HepG2 (cell line): ENCODE measurements around the gene CIB2. TPM values are rescaled to one million over a fixed set of nuclear protein-coding genes. Genes with fewer than 3 reads are reported as not detected.

ENCODE experiments used
- ATAC-seq: fragments of 200-7000 bp; cut with Tn5 transposase; 3 replicates; pipeline ENCODE4 v1.9.1; 2020; ENCODE audit warnings: mild to moderate bottlenecking, moderate library complexity
- BruUV-seq: library from RNA; stranded (reverse); fragments of 400-500 nt; replicated peaks from 2 replicates; lab custom pipeline; 2021; lab: Mats Ljungman, UMichigan
- CTCF ChIA-PET: fragments of 300-600 bp; formaldehyde crosslinking; extraction: SDS; loops from one replicate; lab custom pipeline; 2021; ENCODE audit warnings: low total read pairs, inconsistent platforms, low intra/inter-chr PET ratio; lab: Yijun Ruan, JAX
- POLR2A ChIA-PET: fragments of 350-600 bp; sonication (Branson Sonifier 250); formaldehyde crosslinking; loops from one replicate; lab custom pipeline; 2020; ENCODE audit warnings: antibody characterized with exemption, inconsistent platforms; lab: Yijun Ruan, JAX
- DNase-seq: peaks from one replicate; pipeline ENCODE4 v3.0.0-alpha.2; 2015; ENCODE audit warnings: low spot score
- FAIRE-seq: peaks from 3 replicates; lab custom pipeline; 2011; peaks lifted over from hg19 to GRCh38; lab: Jason Lieb, UNC
- H2AFZ ChIP-seq: one replicate; pipeline ENCODE4 v1.6.1; 2011; ENCODE audit warnings: low read length, inconsistent platforms
- H3K27ac ChIP-seq: fragments of 300-600 bp; 3 replicates; pipeline ENCODE4 v1.8.0; 2011; ENCODE audit warnings: mixed run types, mild to moderate bottlenecking, mixed read lengths, low read length, inconsistent platforms; ENCODE audit not compliant: insufficient read depth; ENCODE audit errors: extremely low read length
- H3K27me3 ChIP-seq, 2 experiments: fragments of 200-600 bp in 1 of 2; 2 replicates in 1 of 2; 3 replicates in 1 of 2; pipeline versions ENCODE4 v1.6.0 to v1.8.0; 2011; ENCODE audit warnings: low read length in 2 of 2, mild to moderate bottlenecking in 2 of 2, moderate library complexity in 2 of 2, inconsistent platforms in 1 of 2; ENCODE audit not compliant: insufficient read depth in 2 of 2, control insufficient read depth in 1 of 2
- H3K36me3 ChIP-seq, 2 experiments: fragments of 200-600 bp in 1 of 2; replicated peaks in 1 of 2; 2 replicates in 1 of 2; 3 replicates in 1 of 2; pipeline versions ENCODE4 v1.5.1 to v1.8.0; 2011; ENCODE audit warnings: low read length in 2 of 2, inconsistent platforms in 1 of 2; ENCODE audit not compliant: insufficient read depth in 2 of 2, control insufficient read depth in 1 of 2
- H3K4me1 ChIP-seq: 2 replicates; pipeline ENCODE4 v1.5.1; 2012; ENCODE audit warnings: low read length, inconsistent platforms; ENCODE audit not compliant: insufficient read depth
- H3K4me2 ChIP-seq: 2 replicates; pipeline ENCODE4 v1.6.0; 2011; ENCODE audit warnings: low read depth, low read length, inconsistent platforms
- H3K4me3 ChIP-seq, 3 experiments: fragments of 200-600 bp in 1 of 3; sonication (generic), shearing (Covaris generic) in 1 of 3; replicated peaks in 1 of 3; 2 replicates each; pipeline ENCODE4 v1.5.1; 2011 to 2016; ENCODE audit warnings: low read length in 3 of 3, inconsistent platforms in 2 of 3, low read depth in 2 of 3, mild to moderate bottlenecking in 2 of 3, control low read depth in 1 of 3, mixed read lengths in 1 of 3; ENCODE audit not compliant: insufficient read depth in 1 of 3
- H3K79me2 ChIP-seq: one replicate; pipeline ENCODE4 v1.6.1; 2011; ENCODE audit warnings: low read length, inconsistent platforms; ENCODE audit not compliant: insufficient read depth
- H3K9ac ChIP-seq: 2 replicates; pipeline ENCODE4 v1.6.0; 2011; ENCODE audit warnings: mild to moderate bottlenecking, low read depth, low read length, inconsistent platforms; ENCODE audit not compliant: insufficient read depth
- H3K9me3 ChIP-seq: 2 replicates; pipeline ENCODE4 v1.5.1; 2012; ENCODE audit warnings: mild to moderate bottlenecking, low read length
- H4K20me1 ChIP-seq: 2 replicates; pipeline ENCODE4 v1.6.0; 2011; ENCODE audit warnings: inconsistent platforms, mild to moderate bottlenecking, low read length, moderate library complexity; ENCODE audit not compliant: insufficient read depth
- HNF1B ChIP-seq: sonication (generic); formaldehyde crosslinking; IDR thresholded peaks from 2 replicates; pipeline ENCODE4 v1.5.1; 2020; ENCODE audit warnings: mild to moderate bottlenecking, moderate library complexity, missing genetic modification reagents
- MAF1 ChIP-seq: sonication (generic); formaldehyde crosslinking; IDR thresholded peaks from 2 replicates; pipeline ENCODE4 v1.5.0; 2020; ENCODE audit warnings: missing genetic modification reagents, borderline replicate concordance
- MLXIP ChIP-seq: sonication (generic); formaldehyde crosslinking; IDR thresholded peaks from 2 replicates; pipeline ENCODE4 v1.9.0; 2021; ENCODE audit warnings: missing genetic modification reagents, borderline replicate concordance
- POGZ ChIP-seq: sonication (generic); formaldehyde crosslinking; IDR thresholded peaks from 2 replicates; pipeline ENCODE4 v1.4.0; 2020; ENCODE audit warnings: mild to moderate bottlenecking, missing genetic modification reagents
- RAD21 ChIP-seq: fragments of 450-650 bp; formaldehyde crosslinking; IDR thresholded peaks from 2 replicates; pipeline ENCODE4 v1.5.0; 2020; ENCODE audit warnings: mild to moderate bottlenecking
- SIN3B ChIP-seq: fragments of 150-350 bp; IDR thresholded peaks from 2 replicates; pipeline ENCODE4 v1.6.1; 2014; ENCODE audit warnings: low read length
- ZBTB39 ChIP-seq: sonication (generic); formaldehyde crosslinking; IDR thresholded peaks from 2 replicates; pipeline ENCODE4 v1.5.0; 2020; ENCODE audit warnings: missing genetic modification reagents
- ZFP82 ChIP-seq: sonication (generic); formaldehyde crosslinking; IDR thresholded peaks from 2 replicates; pipeline ENCODE4 v1.5.1; 2020; ENCODE audit warnings: mild to moderate bottlenecking, missing genetic modification reagents, borderline replicate concordance
- ZNF501 ChIP-seq: sonication (generic); formaldehyde crosslinking; IDR thresholded peaks from 2 replicates; pipeline ENCODE4 v1.5.1; 2020; ENCODE audit warnings: mild to moderate bottlenecking, moderate library complexity, missing genetic modification reagents
- ZNF670 ChIP-seq: sonication (generic); formaldehyde crosslinking; IDR thresholded peaks from 2 replicates; pipeline ENCODE4 v1.8.0; 2022; ENCODE audit warnings: mild to moderate bottlenecking, missing genetic modification reagents, borderline replicate concordance
- ZSCAN25 ChIP-seq: sonication (generic); formaldehyde crosslinking; IDR thresholded peaks from 2 replicates; pipeline ENCODE4 v1.8.0; 2022; ENCODE audit warnings: mild to moderate bottlenecking, missing genetic modification reagents
- WGBS: methylation state at CpG from one replicate; pipeline ENCODE4 v1.1.6; 2017; ENCODE audit warnings: low lambda C conversion rate; 5-methylcytosine and 5-hydroxymethylcytosine counted together
- in situ Hi-C: cut with HindIII; loops from 2 replicates; pipeline ENCODE4 v1.10.0; 2017; ENCODE audit warnings: low pct_unique_long_range_greater_than_20kb; ENCODE audit not compliant: extremely low pct_ligation_motif_present
- intact Hi-C: fragments of 100-400 bp; cut with micrococcal nuclease; formaldehyde crosslinking; loops from one replicate; pipeline ENCODE4 v1.10.0; 2022; ENCODE audit not compliant: unreplicated experiment
- polyA plus RNA-seq, 8 experiments: library from polyadenylated mRNA; depleted of rRNA in 3 of 8; stranded (reverse) in 7 of 8; unstranded in 1 of 8; fragments of >200 nt; fragmentation: Illumina TruSeq in 4 of 8; extraction: Trizol in 4 of 8; gene quantifications; 2 replicates each; pipeline versions ENCODE4 v1.2.1 to v1.2.3, GENCODE V29; 2011 to 2016; ENCODE audit warnings: low read depth in 4 of 8, missing spikeins in 1 of 8, mixed read lengths in 1 of 8; ENCODE audit not compliant: insufficient read depth in 1 of 8
- total RNA-seq, 5 experiments: library from RNA; depleted of rRNA; stranded (reverse); fragments of >200 nt; fragmentation: Illumina TruSeq; extraction: Trizol; gene quantifications; 2 replicates each; pipeline ENCODE4 v1.2.3, GENCODE V29; 2016; ENCODE audit warnings: low read depth in 1 of 5
- TF ChIP-seq, protein P1 (sequence below): IDR thresholded peaks from 2 replicates; pipeline ENCODE4 v1.6.1; 2016; ENCODE audit warnings: missing biosample characterization, missing genetic modification reagents, low read depth

CIB2 gene
- total and polyA plus RNA-seq, 2 of the 13 experiments (the other 11 are each of a cell fraction or from before 2014, with no cell fraction given) = 1.4 to 1.5 TPM

DNA sequence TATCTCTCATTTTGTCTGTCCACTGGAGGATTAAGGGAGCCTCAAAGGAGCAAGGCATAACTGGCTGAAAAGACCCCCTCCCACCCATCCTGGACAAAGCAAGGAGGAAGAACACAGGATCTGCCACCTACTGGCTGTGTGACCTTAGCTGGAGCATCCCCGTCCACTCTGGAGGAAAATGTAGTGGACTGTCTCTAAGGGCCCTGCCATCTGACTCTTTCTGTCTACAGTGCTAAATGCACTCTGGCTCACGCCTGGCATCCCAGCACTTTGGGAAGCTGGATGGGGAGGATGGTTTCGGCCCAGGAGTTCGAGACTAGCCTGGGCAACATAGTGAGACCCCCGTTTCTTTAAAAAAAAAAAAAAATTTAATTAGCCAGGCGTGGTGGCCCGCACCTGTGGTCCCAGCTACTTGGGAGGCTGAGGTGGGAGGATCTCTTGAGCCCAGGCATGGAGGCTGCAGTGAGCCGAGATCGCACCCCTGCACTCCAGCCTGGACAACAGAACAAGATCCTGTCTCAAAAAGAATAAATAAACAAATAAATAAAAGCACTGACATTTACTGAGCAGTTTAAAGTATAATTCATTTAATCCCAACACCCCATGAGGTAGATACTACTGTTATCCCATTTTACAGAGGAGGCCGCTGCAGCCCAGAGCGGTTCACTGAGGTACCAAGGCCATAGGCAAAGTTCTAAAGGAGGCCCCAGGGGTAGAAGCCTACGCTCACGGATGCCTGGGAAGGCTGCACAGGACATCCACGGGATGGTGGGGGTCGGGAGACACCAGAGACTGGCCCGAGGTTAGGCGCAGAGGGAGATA is 54.8 kb downstream of the CIB2 start:
- CTCF ChIA-PET = interaction anchor here (1.3 kb wide), 1 partner anchor 32 kb away, joined by 3 read pairs; no protein-coding TSS in a partner anchor
- H3K79me2 ChIP-seq = peaks cover 35% of the 10 kb centered on the region
- H3K27ac ChIP-seq = peak overlapping the region; percentile 54
- POLR2A ChIA-PET = interaction anchor here (1.8 kb wide), 1 partner anchor 11 kb away, joined by 5 read pairs; no protein-coding TSS in a partner anchor
- TSS peak; percentile 44 for BruUV-seq
- peaks cover 79% of the 10 kb centered on the region for H3K4me1 ChIP-seq
- H3K9me3 ChIP-seq = no peaks in the 10 kb centered on the region
- peak overlapping the region; percentile 78 to 94 (median 82) for H3K4me3 ChIP-seq
- no peaks in the 10 kb centered on the region for H4K20me1 ChIP-seq
- in situ Hi-C loops (no loop called here), intact Hi-C loops (no loop called here)
- no peaks in the 10 kb centered on the region for H3K36me3 ChIP-seq
- H2AFZ ChIP-seq = no peak overlapping the region
- peak overlapping the region; percentile 78 for H3K9ac ChIP-seq
- FAIRE-seq (peak; percentile 36), ATAC-seq (peak; percentile 31), DNase-seq (no peak)
- no peaks in the 10 kb centered on the region; a peak in 1 of 5 replicates for H3K27me3 ChIP-seq
- peak overlapping the region; percentile 77 for H3K4me2 ChIP-seq
- 39% methylated on average over 17 of the region's 17 CpGs for WGBS
- TF ChIP-seq ZNF501 (CRISPR knock-in tag) (no peak), ZFP82 (CRISPR knock-in tag) (no peak), ZSCAN25 (CRISPR knock-in tag) (0 out of 2 replicates have a peak, but pooled peaks have one; percentile 3), MAF1 (no peak), ZNF670 (no peak), ZBTB39 (CRISPR knock-in tag) (no peak), POGZ (CRISPR knock-in tag) (no peak), SIN3B (no peak), HNF1B (CRISPR knock-in tag) (no peak), MLXIP (CRISPR knock-in tag) (no peak), RAD21 (CRISPR knock-in tag) (no peak)
- TF ChIP-seq, protein P1, sequence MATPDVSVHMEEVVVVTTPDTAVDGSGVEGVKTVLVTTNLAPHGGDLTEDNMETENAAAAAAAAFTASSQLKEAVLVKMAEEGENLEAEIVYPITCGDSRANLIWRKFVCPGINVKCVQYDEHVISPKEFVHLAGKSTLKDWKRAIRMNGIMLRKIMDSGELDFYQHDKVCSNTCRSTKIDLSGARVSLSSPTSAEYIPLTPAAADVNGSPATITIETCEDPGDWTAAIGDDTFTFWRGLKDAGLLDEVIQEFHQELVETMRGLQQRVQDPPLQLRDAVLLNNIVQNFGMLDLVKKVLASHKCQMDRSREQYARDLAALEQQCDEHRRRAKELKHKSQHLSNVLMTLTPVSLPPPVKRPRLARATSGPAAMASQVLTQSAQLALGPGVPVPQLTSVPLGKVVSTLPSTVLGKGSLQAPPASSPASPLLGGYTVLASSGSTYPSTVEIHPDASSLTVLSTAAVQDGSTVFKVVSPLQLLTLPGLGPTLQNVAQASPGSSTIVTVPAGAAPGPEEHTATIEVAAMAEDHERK (CRISPR knock-in tag) = no peak
